ENCODE measurements around the gene S100A16. TPM values are rescaled to one million over a fixed set of nuclear protein-coding genes. Genes with fewer than 3 reads are reported as not detected.

S100A16 gene
- total and polyA plus RNA-seq, 9 of the 15 experiments (the other 6 are each of a cell fraction or from before 2014, with no cell fraction given): 1.6 to 6.9 (median 4.3) TPM

- H4K20me1 ChIP-seq (replicated peaks; ENCODE audit: control insufficient read depth, insufficient read depth, low read length): no peaks in the 10 kb centered on the region
- ChIA-PET POLR2A (interaction anchor here (0.5 to 0.7 kb wide), 3 partner anchors 42 to 371 kb away, joined by 3 read pairs; no protein-coding TSS in a partner anchor), CTCF (ENCODE audit: low intra/inter-chr PET ratio) (no interaction called here)
- no peak for ATAC-seq
- H3K27me3 ChIP-seq (ENCODE audit: control insufficient read depth in 2 of 2, insufficient read depth in 2 of 2, low read length in 2 of 2): no peaks in the 10 kb centered on the region
- 66% methylated on average over 9 of the region's 11 CpGs for WGBS (ENCODE audit: insufficient coverage, low coverage, missing lambda C conversion rate)
- no peak overlapping the region for H3K9ac ChIP-seq (ENCODE audit: insufficient read depth in 1 of 2, low read depth in 2 of 2, low read length in 2 of 2)
- FAIRE-seq: no peak
- H3K4me1 ChIP-seq (replicated peaks in 1 of 2; ENCODE audit: control insufficient read depth in 2 of 2, insufficient read depth in 2 of 2, low read length in 2 of 2): peaks cover 29 to 37% of the 10 kb centered on the region in 2 experiments
- in situ Hi-C loops (cut with MboI): no loop called here
- H3K4me2 ChIP-seq (ENCODE audit: insufficient read depth, low read length): no peak overlapping the region
- no peak for DNase-seq (ENCODE audit: extremely low read depth in 1 of 4, low spot score in 3 of 4)
- BruUV-seq (replicated peaks): no TSS peak
- peaks cover 6% of the 10 kb centered on the region for H3K9me1 ChIP-seq (ENCODE audit: control insufficient read depth, insufficient read depth, low read length)
- no peaks in the 10 kb centered on the region for H3K9me3 ChIP-seq (replicated peaks; ENCODE audit: control insufficient read depth, insufficient read depth, low read depth, low read length)
- no peaks in the 10 kb centered on the region for H3K36me3 ChIP-seq (ENCODE audit: control insufficient read depth, insufficient read depth, low read length)
- no peak overlapping the region for H2AFZ ChIP-seq (ENCODE audit: low read depth, low read length)
- H3K79me2 ChIP-seq (ENCODE audit: control insufficient read depth, insufficient read depth, low read length): no peaks in the 10 kb centered on the region
- H3K4me3 ChIP-seq: no peak overlapping the region
- no peak overlapping the region for H3K27ac ChIP-seq (ENCODE audit: extremely low read depth, low read depth, low read length)
- intact Hi-C loops (cut with micrococcal nuclease): no loop called here
- TF ChIP-seq TAF7 (tag; IDR thresholded peaks at IDR 0.05): no peak
- TF ChIP-seq ZBTB40 (IDR thresholded peaks at IDR 0.05): no peak
- TF ChIP-seq ZBTB40 (CRISPR knock-in tag; IDR thresholded peaks at IDR 0.05): no peak
- no peak for TF ChIP-seq PPARD (CRISPR knock-in tag; IDR thresholded peaks at IDR 0.05)
- TF ChIP-seq HOMEZ (CRISPR knock-in tag; IDR thresholded peaks at IDR 0.05): no peak
- no peak for TF ChIP-seq ZNF512 (tag; IDR thresholded peaks at IDR 0.05)
- TF ChIP-seq CGGBP1 (CRISPR knock-in tag; IDR thresholded peaks at IDR 0.05): no peak
- TF ChIP-seq ZC3H11A (IDR thresholded peaks at IDR 0.05; ENCODE audit: low read depth, low read length): no peak
- TF ChIP-seq ZNF764 (CRISPR knock-in tag; IDR thresholded peaks at IDR 0.05; ENCODE audit: low read depth): no peak
Observed at GRCh38 chr1:153606194-153606593, 6.7 kb downstream of the S100A16 start.

All from K562 (cell line).